ENCODE results near the gene ACOX3.

- TF ChIP-seq POLR2A (IDR thresholded peaks at IDR 0.05) (no peak), CTCF (IDR thresholded peaks at IDR 0.05) (no peak)
Observed at GRCh38 chr4:8336412-8337075, 104.0 kb downstream of the ACOX3 start.
